ENCODE measurements around the gene GCDH.

- no peak for TF ChIP-seq POLR2A (IDR thresholded peaks at IDR 0.05)
- TF ChIP-seq CTCF (IDR thresholded peaks at IDR 0.05) = no peak
Measured at GRCh38 chr19:12842511-12842910, 48.4 kb upstream of the GCDH start.
